LNCaP clone FGC (cell line): ENCODE measurements around the gene FRAT2.

Experiments
- DNase-seq: peaks from one replicate; pipeline ENCODE4 v3.0.0-alpha.2; 2011; ENCODE audit warnings: low read depth
- H3K4me3 ChIP-seq: 2 replicates; pipeline ENCODE4 v1.5.1; 2011; ENCODE audit warnings: mild to moderate bottlenecking, low read depth, low read length, control low read depth
- CTCF ChIP-seq: IDR thresholded peaks from 2 replicates; pipeline ENCODE4 v1.5.1; 2012; ENCODE audit warnings: mild to moderate bottlenecking; ENCODE audit not compliant: control insufficient read depth, insufficient read depth; ENCODE audit errors: extremely low read depth

FRAT2 gene

GRCh38 chr10:97334370-97335175 is at the start of gene FRAT2:
FRAT2 (minus strand) TSS chr10:97334729; CDS start chr10:97334572, 157 bp downstream.
- DNase-seq: peak; percentile 74
- H3K4me3 ChIP-seq: peak within 1 kb of the TSS; percentile 73
- no peak for TF ChIP-seq CTCF

GRCh38 chr10:97384156-97384555 is 49.6 kb upstream of the FRAT2 start:
- no peak for DNase-seq
- TF ChIP-seq CTCF: no peak

GRCh38 chr10:97383159-97383558 is 48.6 kb upstream of the FRAT2 start:
- no peak overlapping the region for H3K4me3 ChIP-seq
- TF ChIP-seq CTCF: no peak
- DNase-seq: no peak

More at GRCh38 chr10:97384156-97384555, 49.6 kb upstream of the FRAT2 start:
- H3K4me3 ChIP-seq: no peak overlapping the region

GRCh38 chr10:97381626-97382025 is 47.1 kb upstream of the FRAT2 start:
- no peak overlapping the region for H3K4me3 ChIP-seq
- DNase-seq: no peak
- TF ChIP-seq CTCF: no peak

- H3K4me3 ChIP-seq: no peak overlapping the region
- DNase-seq: no peak
- TF ChIP-seq CTCF: no peak
Measured at GRCh38 chr10:97380516-97380915, 46.0 kb upstream of the FRAT2 start.

- no peak for DNase-seq
- no peak for TF ChIP-seq CTCF
- no peak overlapping the region for H3K4me3 ChIP-seq
Measured at GRCh38 chr10:97378933-97379921, 44.7 kb upstream of the FRAT2 start.
